ENCODE measurements around the gene CACNB2. TPM values are rescaled to one million over a fixed set of nuclear protein-coding genes. Genes with fewer than 3 reads are reported as not detected.

CACNB2 gene
- total and polyA plus RNA-seq, 9 donors, result 1.1 to 2.0 (median 1.4) TPM

DNA sequence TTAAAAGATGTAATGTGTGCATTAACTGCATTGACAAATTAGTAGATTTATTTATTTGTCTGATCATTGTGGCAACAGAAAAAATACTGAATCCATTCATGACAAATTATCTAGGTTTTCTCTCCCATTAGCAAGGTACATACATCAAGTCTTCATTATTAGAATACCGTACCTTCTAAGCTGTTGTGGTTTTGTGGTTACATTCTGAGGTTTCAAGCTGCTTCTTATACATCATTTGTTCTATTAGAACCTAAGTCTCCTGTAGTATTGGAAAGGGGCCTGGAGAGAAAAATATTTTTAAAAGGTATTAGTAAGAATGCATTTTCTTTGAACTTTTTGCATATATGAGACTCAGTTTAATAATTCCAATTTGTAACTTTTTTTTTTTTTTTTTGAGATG is 26.3 kb upstream of the CACNB2 start:
- no peak for DNase-seq
- no peaks in the 10 kb centered on the region for H3K9me3 ChIP-seq (replicated peaks; ENCODE audit: control insufficient read depth, low read depth, low read length)
- no CpG with 5 or more reads among the region's 1 CpG for WGBS (ENCODE audit: insufficient coverage)
- H3K27me3 ChIP-seq (ENCODE audit: control insufficient read depth, insufficient read depth, low read length), result no peaks in the 10 kb centered on the region
- H3K4me1 ChIP-seq (ENCODE audit: control insufficient read depth, insufficient read depth, low read length), result no peaks in the 10 kb centered on the region
- H3K36me3 ChIP-seq (ENCODE audit: control insufficient read depth, insufficient read depth, low read length), result no peaks in the 10 kb centered on the region
- no peak overlapping the region for H3K4me3 ChIP-seq (ENCODE audit: low read length)
- H3K27ac ChIP-seq (ENCODE audit: low read length), result no peak overlapping the region

GRCh38 chr10:18117276-18117675 is 22.9 kb upstream of the CACNB2 start:
- Histone ChIP-seq H3K9me3 (replicated peaks; ENCODE audit: control insufficient read depth, low read depth, low read length) (no peaks in the 10 kb centered on the region), H3K4me3 (ENCODE audit: low read length) (no peak overlapping the region), H3K27ac (ENCODE audit: low read length) (no peak overlapping the region), H3K27me3 (ENCODE audit: control insufficient read depth, insufficient read depth, low read length) (no peaks in the 10 kb centered on the region), H3K4me1 (ENCODE audit: control insufficient read depth, insufficient read depth, low read length) (no peaks in the 10 kb centered on the region), H3K36me3 (ENCODE audit: control insufficient read depth, insufficient read depth, low read length) (no peaks in the 10 kb centered on the region)
- DNase-seq, result no peak
- WGBS (ENCODE audit: insufficient coverage), result no CpG with 5 or more reads among the region's 2 CpGs

- Histone ChIP-seq H3K36me3 (ENCODE audit: control insufficient read depth, insufficient read depth, low read length) (no peaks in the 10 kb centered on the region), H3K4me3 (ENCODE audit: low read length) (no peak overlapping the region), H3K27me3 (ENCODE audit: control insufficient read depth, insufficient read depth, low read length) (no peaks in the 10 kb centered on the region), H3K9me3 (replicated peaks; ENCODE audit: control insufficient read depth, low read depth, low read length) (no peaks in the 10 kb centered on the region), H3K4me1 (ENCODE audit: control insufficient read depth, insufficient read depth, low read length) (no peaks in the 10 kb centered on the region), H3K27ac (ENCODE audit: low read length) (no peak overlapping the region)
- DNase-seq, result no peak
- 100% methylated on average over 1 of the region's 3 CpGs for WGBS (ENCODE audit: insufficient coverage)
Measured at GRCh38 chr10:18122753-18123152, 17.5 kb upstream of the CACNB2 start.

- DNase-seq, result no peak
- no CpG with 5 or more reads among the region's 3 CpGs for WGBS (ENCODE audit: insufficient coverage)
- no peaks in the 10 kb centered on the region for H3K4me1 ChIP-seq (ENCODE audit: control insufficient read depth, insufficient read depth, low read length)
Measured at GRCh38 chr10:18133046-18133445, 7.2 kb upstream of the CACNB2 start.

DNA sequence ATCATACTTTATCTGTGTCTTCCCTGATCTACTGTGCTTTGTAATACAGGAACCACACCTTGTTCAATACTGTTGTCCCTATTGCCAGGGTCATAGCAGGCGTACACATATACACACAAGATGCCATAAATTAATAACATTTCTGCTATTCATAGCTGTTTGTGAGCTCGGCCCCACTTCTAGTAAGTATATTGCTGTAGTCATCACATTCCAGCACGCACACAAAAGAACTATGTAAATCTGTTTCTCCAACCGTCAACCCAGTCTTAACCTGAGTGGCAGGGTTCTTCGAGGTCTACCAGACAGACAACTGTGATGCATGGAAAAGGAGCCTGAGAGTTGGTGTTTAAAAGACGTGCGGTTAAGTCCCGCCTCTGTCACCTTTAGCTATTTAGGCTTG is 5.7 kb upstream of the CACNB2 start:
- H3K36me3 ChIP-seq (ENCODE audit: control insufficient read depth, insufficient read depth, low read length), result no peaks in the 10 kb centered on the region
- 60% methylated on average over 1 of the region's 8 CpGs for WGBS (ENCODE audit: insufficient coverage)
- no peaks in the 10 kb centered on the region for H3K9me3 ChIP-seq (replicated peaks; ENCODE audit: control insufficient read depth, low read depth, low read length)
- H3K4me1 ChIP-seq (ENCODE audit: control insufficient read depth, insufficient read depth, low read length), result peaks cover under 1% of the 10 kb centered on the region
- H3K27ac ChIP-seq (ENCODE audit: low read length), result no peak overlapping the region
- no peak overlapping the region for H3K4me3 ChIP-seq (ENCODE audit: low read length)
- H3K27me3 ChIP-seq (ENCODE audit: control insufficient read depth, insufficient read depth, low read length), result peaks cover 4% of the 10 kb centered on the region
- DNase-seq, result no peak

More at GRCh38 chr10:18133046-18133445, 7.2 kb upstream of the CACNB2 start:
- H3K4me3 ChIP-seq (ENCODE audit: low read length), result no peak overlapping the region
- H3K27me3 ChIP-seq (ENCODE audit: control insufficient read depth, insufficient read depth, low read length), result no peaks in the 10 kb centered on the region
- no peaks in the 10 kb centered on the region for H3K9me3 ChIP-seq (replicated peaks; ENCODE audit: control insufficient read depth, low read depth, low read length)
- H3K27ac ChIP-seq (ENCODE audit: low read length), result no peak overlapping the region
- H3K36me3 ChIP-seq (ENCODE audit: control insufficient read depth, insufficient read depth, low read length), result no peaks in the 10 kb centered on the region

GRCh38 chr10:18134921-18135320 is 5.3 kb upstream of the CACNB2 start:
- no peaks in the 10 kb centered on the region for H3K9me3 ChIP-seq (replicated peaks; ENCODE audit: control insufficient read depth, low read depth, low read length)
- H3K4me3 ChIP-seq (ENCODE audit: low read length), result no peak overlapping the region
- no CpG with 5 or more reads among the region's 4 CpGs for WGBS (ENCODE audit: insufficient coverage)
- peaks cover 8% of the 10 kb centered on the region for H3K27me3 ChIP-seq (ENCODE audit: control insufficient read depth, insufficient read depth, low read length)
- DNase-seq, result no peak
- H3K36me3 ChIP-seq (ENCODE audit: control insufficient read depth, insufficient read depth, low read length), result no peaks in the 10 kb centered on the region
- no peak overlapping the region for H3K27ac ChIP-seq (ENCODE audit: low read length)
- H3K4me1 ChIP-seq (ENCODE audit: control insufficient read depth, insufficient read depth, low read length), result peaks cover 4% of the 10 kb centered on the region

DNA sequence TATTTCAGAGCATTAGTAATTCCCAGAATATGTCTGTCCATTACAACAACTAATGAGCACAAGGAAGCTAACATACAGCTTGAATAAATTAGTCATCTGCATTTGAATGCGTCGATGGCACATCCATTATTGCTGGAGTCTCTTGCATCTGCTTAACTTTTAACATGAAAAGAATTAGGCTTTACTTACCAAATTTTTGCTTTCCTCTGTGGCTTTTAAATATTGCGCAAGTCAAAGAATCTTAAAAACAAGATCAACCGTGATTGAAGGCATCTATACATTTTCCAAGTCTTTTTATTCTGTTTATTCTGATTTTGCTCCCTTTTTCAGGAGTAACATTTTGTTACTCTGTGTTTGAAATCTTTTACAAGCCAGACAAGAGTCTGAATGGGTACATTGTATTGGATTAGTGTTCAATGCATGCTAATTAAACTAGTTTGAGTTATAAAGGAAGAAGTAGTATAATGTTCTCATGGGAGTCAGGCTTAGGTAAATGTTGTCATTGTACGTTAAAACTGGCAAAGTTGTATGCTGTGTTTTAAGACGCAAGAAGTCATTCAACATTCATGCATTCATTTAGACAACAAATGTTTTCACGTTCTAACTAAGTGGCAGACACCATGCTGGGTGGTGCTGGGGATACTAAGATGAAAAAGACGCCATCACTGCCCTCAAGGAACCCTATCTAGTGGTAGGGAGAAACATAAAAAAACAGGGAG is 4.0 kb upstream of the CACNB2 start:
- no peak for DNase-seq
- H3K4me1 ChIP-seq (ENCODE audit: control insufficient read depth, insufficient read depth, low read length), result peaks cover 10% of the 10 kb centered on the region
- no peaks in the 10 kb centered on the region for H3K36me3 ChIP-seq (ENCODE audit: control insufficient read depth, insufficient read depth, low read length)
- no peak overlapping the region for H3K4me3 ChIP-seq (ENCODE audit: low read length)
- H3K27ac ChIP-seq (ENCODE audit: low read length), result no peak overlapping the region
- peaks cover 17% of the 10 kb centered on the region for H3K27me3 ChIP-seq (ENCODE audit: control insufficient read depth, insufficient read depth, low read length)
- no peaks in the 10 kb centered on the region for H3K9me3 ChIP-seq (replicated peaks; ENCODE audit: control insufficient read depth, low read depth, low read length)
- WGBS (ENCODE audit: insufficient coverage), result no CpG with 5 or more reads among the region's 8 CpGs

GRCh38 chr10:18137111-18137510 is 3.1 kb upstream of the CACNB2 start:
- no peak overlapping the region for H3K27ac ChIP-seq (ENCODE audit: low read length)
- WGBS (ENCODE audit: insufficient coverage), result no CpG with 5 or more reads among the region's 1 CpG
- H3K36me3 ChIP-seq (ENCODE audit: control insufficient read depth, insufficient read depth, low read length), result no peaks in the 10 kb centered on the region
- H3K4me1 ChIP-seq (ENCODE audit: control insufficient read depth, insufficient read depth, low read length), result peaks cover 12% of the 10 kb centered on the region
- no peaks in the 10 kb centered on the region for H3K9me3 ChIP-seq (replicated peaks; ENCODE audit: control insufficient read depth, low read depth, low read length)
- no peak for DNase-seq
- peaks cover 23% of the 10 kb centered on the region for H3K27me3 ChIP-seq (ENCODE audit: control insufficient read depth, insufficient read depth, low read length)
- H3K4me3 ChIP-seq (ENCODE audit: low read length), result no peak overlapping the region

DNA sequence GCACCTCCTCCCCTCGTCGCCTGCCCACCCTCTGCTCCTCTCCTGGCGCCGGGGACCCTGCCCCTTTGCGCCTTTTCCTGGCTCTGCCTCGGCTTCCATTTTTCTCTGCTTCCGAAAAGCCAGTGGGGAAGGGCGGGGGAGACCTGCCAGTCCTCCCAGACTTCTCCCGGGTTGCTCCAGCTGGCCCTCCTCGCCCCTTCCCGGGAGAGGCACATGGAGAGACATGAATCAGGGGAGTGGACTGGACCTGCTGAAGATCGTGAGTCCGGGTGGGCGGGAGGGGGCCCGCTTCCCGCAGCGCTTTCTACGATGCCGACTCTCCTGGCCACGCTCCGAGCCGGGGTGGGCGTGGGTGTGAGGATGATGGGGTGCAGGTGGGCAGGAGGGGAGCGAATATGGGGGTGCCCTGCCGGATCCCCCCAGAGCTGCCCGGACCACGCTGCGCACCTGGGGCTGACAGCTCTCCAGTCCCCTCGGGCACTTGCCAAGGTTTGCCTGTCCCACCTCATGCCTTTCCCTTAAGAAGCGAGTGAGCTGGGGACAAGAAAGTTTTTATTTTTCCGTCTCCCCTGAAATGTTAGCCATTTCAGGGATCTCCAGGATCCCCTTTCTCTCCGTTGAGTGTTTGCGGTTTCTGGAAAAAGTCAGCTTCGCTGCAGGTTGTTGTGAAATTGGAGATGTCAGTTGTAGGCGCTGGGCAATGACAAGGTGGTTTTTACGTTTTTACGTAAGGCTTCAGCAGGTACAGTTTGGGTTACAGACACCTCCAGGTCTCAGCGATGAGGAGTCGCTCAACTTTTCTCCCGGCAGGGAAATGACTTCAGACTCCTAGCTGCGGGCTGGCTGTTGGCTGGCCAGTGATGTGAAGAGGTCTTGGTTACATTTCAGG is 977 bp downstream of the CACNB2 start:
- no peaks in the 10 kb centered on the region for H3K36me3 ChIP-seq (ENCODE audit: control insufficient read depth, insufficient read depth, low read length)
- WGBS (ENCODE audit: insufficient coverage), result 9% methylated on average over 15 of the region's 41 CpGs
- no peaks in the 10 kb centered on the region for H3K9me3 ChIP-seq (replicated peaks; ENCODE audit: control insufficient read depth, low read depth, low read length)
- H3K4me1 ChIP-seq (ENCODE audit: control insufficient read depth, insufficient read depth, low read length), result peaks cover 12% of the 10 kb centered on the region
- peak overlapping the region; percentile 53 for H3K4me3 ChIP-seq (ENCODE audit: low read length)
- H3K27me3 ChIP-seq (ENCODE audit: control insufficient read depth, insufficient read depth, low read length), result peaks cover 26% of the 10 kb centered on the region
- DNase-seq, result peak; percentile 30
- no peak overlapping the region for H3K27ac ChIP-seq (ENCODE audit: low read length)

DNA sequence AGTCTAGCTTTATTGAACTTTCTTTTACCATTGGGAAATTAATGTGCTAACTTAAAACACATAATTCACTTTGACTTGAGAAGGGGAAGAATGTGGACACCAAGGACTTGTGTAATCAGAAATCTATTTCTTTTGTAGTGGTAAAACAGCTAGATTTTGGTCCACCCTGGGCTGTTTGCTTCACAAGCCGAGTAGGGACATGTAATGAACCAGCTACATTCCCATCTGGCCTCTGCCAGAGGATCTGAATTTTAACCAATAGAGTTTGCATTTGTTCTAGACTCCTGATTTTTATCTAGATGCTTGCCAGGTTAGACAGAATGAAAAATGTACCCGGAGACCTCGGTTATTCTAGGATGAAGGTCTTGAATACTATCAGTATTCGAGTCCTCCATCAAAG is 1.9 kb downstream of the CACNB2 start:
- H3K9me3 ChIP-seq (replicated peaks; ENCODE audit: control insufficient read depth, low read depth, low read length), result no peaks in the 10 kb centered on the region
- WGBS (ENCODE audit: insufficient coverage), result no CpG with 5 or more reads among the region's 4 CpGs
- H3K4me3 ChIP-seq (ENCODE audit: low read length), result no peak overlapping the region
- no peak for DNase-seq
- no peak overlapping the region for H3K27ac ChIP-seq (ENCODE audit: low read length)
- H3K36me3 ChIP-seq (ENCODE audit: control insufficient read depth, insufficient read depth, low read length), result no peaks in the 10 kb centered on the region
- peaks cover 26% of the 10 kb centered on the region for H3K27me3 ChIP-seq (ENCODE audit: control insufficient read depth, insufficient read depth, low read length)
- H3K4me1 ChIP-seq (ENCODE audit: control insufficient read depth, insufficient read depth, low read length), result peaks cover 12% of the 10 kb centered on the region
